ENCODE data around the gene SPINK14.

- TF ChIP-seq CTCF (IDR thresholded peaks at IDR 0.05; ENCODE audit: poor library complexity, severe bottlenecking) (no peak), POLR2AphosphoS5 (IDR thresholded peaks at IDR 0.05) (no peak), REST (IDR thresholded peaks at IDR 0.05; ENCODE audit: borderline replicate concordance) (no peak), EP300 (conservative IDR thresholded peaks at IDR 0.05; ENCODE audit: poor library complexity, severe bottlenecking) (no peak), RAD21 (conservative IDR thresholded peaks at IDR 0.05) (no peak)
Observed at GRCh38 chr5:148152781-148153180, 15.6 kb upstream of the SPINK14 start.
